Activated CD4-positive, alpha-beta T cell treated with anti-CD3 and anti-CD28 coated beads, Interleukin-2, amount 10 ng/mL, durations not matched to agents 7 days and 5 days (primary cell): ENCODE measurements around the gene RPL27. TPM values are rescaled to one million over a fixed set of nuclear protein-coding genes. Genes with fewer than 3 reads are reported as not detected.
"Not testable (repeated sequence)": the region's sequence is repeated elsewhere in the genome, so short reads cannot be mapped to it uniquely, and the experiment has no call there.

Source experiments
- CTCF ChIA-PET: fragments of 350-600 bp; sonication (Branson Sonifier 250); formaldehyde crosslinking; loops from one replicate; lab custom pipeline; 2021; ENCODE audit warnings: antibody characterized with exemption; lab: Charles Lee
- POLR2A ChIA-PET: fragments of 350-600 bp; sonication (Branson Sonifier 250); formaldehyde crosslinking; loops from one replicate; lab custom pipeline; 2021; ENCODE audit warnings: antibody characterized with exemption; lab: Charles Lee
- DNase-seq: peaks from one replicate; pipeline ENCODE4 v3.0.0-alpha.2; 2020
- H3K27ac Mint-ChIP-seq: one replicate; pipeline ENCODE4 v1.8.0; 2021; ENCODE audit warnings: mild to moderate bottlenecking, moderate library complexity, mixed read lengths
- H3K27me3 Mint-ChIP-seq: one replicate; pipeline ENCODE4 v1.8.0; 2021; ENCODE audit warnings: mixed read lengths
- H3K36me3 Mint-ChIP-seq: one replicate; pipeline ENCODE4 v1.8.0; 2021; ENCODE audit warnings: low read depth, mixed read lengths
- H3K4me1 Mint-ChIP-seq: one replicate; pipeline ENCODE4 v1.8.0; 2021; ENCODE audit warnings: mixed read lengths
- H3K4me3 Mint-ChIP-seq: one replicate; pipeline ENCODE4 v1.8.0; 2021; ENCODE audit warnings: mild to moderate bottlenecking, moderate library complexity, mixed read lengths
- H3K9me3 Mint-ChIP-seq: one replicate; pipeline ENCODE4 v1.8.0; 2021; ENCODE audit warnings: mixed read lengths
- total RNA-seq, 2 experiments: library from RNA; stranded (reverse); gene quantifications; one replicate each; pipeline ENCODE4 v1.2.3, GENCODE V29; 2021

Gene RPL27
- total RNA-seq, 2 experiments from 2014 or later = 1,014 to 1,124 TPM

DNA sequence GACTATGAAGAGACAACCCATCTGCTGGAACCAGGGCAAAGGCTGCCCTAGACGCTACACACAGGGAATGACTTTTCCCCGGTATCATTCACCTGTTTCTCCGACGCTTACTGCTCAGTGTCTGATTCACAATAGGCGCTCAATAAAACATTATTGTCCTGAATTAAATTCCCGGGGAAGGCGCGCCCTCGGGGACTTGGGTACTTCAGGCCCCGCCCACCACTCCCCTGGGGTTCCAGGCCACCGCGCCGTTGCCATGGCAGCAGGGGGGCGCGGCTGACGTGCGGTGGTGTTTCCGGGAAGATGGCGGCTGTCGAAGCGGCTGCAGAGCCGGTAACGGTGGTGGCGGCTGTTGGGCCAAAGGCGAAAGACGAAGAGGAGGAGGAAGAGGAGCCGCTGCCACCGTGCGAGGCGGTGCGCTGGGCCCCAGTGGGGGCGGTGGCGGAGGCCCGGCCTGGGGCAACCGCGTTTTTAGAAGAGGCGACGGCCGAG, 17.9 kb upstream of the RPL27 start, which contains the start of gene RUNDC1:
RUNDC1 (plus strand) TSS at position 292 of the 492 bp plus-strand sequence; CDS start at position 304, 12 bp downstream.
- ChIA-PET CTCF (interaction anchor here (0.6 to 2.8 kb wide), 3 partner anchors 17 to 660 kb away, joined by 3 to 13 read pairs (median 4); partner anchors contain the start of genes BECN1 and RPL27), POLR2A (no interaction called here)
- Mint-ChIP-seq H3K4me3 (peak within 1 kb of the TSS; percentile 92), H3K27ac (peak within 1 kb of the TSS; percentile 92), H3K27me3 (no peaks in the 10 kb centered on the region), H3K36me3 (peaks cover 16% of the 10 kb centered on the region), H3K4me1 (peaks cover 38% of the 10 kb centered on the region), H3K9me3 (no peaks in the 10 kb centered on the region)
- peak; percentile 92 for DNase-seq

DNA sequence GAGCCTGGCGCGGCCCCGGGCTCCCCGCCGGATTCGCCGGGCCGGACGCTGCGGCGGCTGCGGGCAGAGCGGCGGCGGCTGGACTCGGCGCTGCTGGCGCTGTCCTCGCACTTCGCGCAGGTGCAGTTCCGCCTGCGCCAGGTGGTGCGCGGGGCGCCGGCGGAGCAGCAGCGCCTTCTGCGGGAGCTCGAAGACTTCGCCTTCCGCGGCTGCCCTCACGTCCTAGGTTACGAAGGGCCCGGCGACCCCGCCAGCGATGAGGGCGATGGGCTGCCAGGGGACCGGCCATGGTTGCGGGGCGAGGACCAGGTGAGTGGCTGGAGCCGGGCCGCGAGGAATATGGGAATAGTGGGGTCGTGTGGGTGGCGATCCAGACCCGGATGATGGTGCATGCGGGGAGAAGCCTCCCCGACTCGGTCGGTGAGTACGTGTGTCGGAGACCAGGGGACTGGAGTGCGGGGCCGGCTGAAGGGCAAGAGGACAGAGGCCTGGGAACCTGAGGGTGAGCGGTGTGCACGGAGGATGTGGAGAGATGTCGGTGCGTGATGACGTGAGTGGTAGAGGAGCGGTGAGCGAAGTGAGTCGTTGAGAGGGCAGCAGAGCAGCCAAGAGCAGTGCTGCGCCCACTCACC, 17.3 kb upstream of the RPL27 start:
- no peaks in the 10 kb centered on the region for H3K27me3 Mint-ChIP-seq
- POLR2A ChIA-PET = no interaction called here
- H3K9me3 Mint-ChIP-seq = no peaks in the 10 kb centered on the region
- H3K4me3 Mint-ChIP-seq = peak overlapping the region; percentile 92
- CTCF ChIA-PET = interaction anchor here (0.6 to 1.7 kb wide), 2 partner anchors 157 to 660 kb away, joined by 3 to 4 read pairs; partner anchors contain the start of gene BECN1
- H3K27ac Mint-ChIP-seq = peak overlapping the region; percentile 92
- DNase-seq = peak; percentile 69
- H3K4me1 Mint-ChIP-seq = peaks cover 42% of the 10 kb centered on the region
- H3K36me3 Mint-ChIP-seq = peaks cover 20% of the 10 kb centered on the region

DNA sequence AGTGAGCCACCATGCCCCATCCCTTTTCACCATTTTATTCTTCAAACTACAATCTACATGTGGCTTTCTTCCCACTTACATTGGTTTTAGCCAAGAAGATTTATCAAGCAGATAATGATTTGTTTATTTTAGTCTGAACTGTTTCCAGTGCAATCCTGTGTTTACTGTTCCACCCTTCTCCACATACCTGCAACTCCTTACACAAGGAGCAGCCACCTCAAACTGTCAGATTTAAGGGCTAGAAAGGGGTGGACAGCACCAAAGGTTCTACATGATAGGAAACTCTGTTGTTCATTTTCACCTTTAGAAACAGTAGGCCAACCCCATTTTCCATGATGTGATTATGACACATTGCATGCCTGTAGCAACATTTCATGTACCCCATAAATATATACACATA, 16.0 kb upstream of the RPL27 start:
- ChIA-PET POLR2A (no interaction called here), CTCF (interaction anchor here (1.2 kb wide), 1 partner anchor 16 kb away, joined by 5 read pairs; the partner anchor contains the start of gene RPL27)
- Mint-ChIP-seq H3K27me3 (no peaks in the 10 kb centered on the region), H3K36me3 (peaks cover 25% of the 10 kb centered on the region), H3K4me1 (peaks cover 42% of the 10 kb centered on the region), H3K4me3 (peak overlapping the region; percentile 19), H3K27ac (no peak overlapping the region), H3K9me3 (no peaks in the 10 kb centered on the region)
- DNase-seq = no peak

DNA sequence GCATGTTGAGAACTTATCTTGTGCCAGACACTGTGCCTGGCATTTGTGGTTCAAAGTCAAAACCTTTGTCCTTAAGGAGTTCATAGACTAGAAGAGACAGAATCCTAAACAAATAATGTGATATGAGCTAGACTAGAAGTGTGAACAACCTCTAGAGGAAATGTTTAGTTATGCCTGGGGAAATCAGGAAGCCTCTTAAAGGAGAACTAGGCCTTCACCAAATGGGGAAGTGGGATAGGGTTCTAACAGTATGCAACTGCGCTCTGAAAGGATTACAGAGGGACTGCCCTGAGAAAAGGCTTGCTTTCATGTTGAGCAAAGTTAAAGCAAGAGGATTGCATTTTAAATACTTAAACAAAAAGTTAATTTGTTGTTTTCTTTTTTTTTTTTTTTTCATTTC, 13.0 kb upstream of the RPL27 start:
- ChIA-PET CTCF (interaction anchor here (0.5 kb wide), 1 partner anchor 219 kb away, joined by 4 read pairs; no protein-coding TSS in a partner anchor), POLR2A (interaction anchor here (1.3 kb wide), 1 partner anchor 13 kb away, joined by 3 read pairs; the partner anchor contains the start of gene RPL27)
- Mint-ChIP-seq H3K4me1 (peaks cover 30% of the 10 kb centered on the region), H3K27ac (peak overlapping the region; percentile 39), H3K36me3 (peaks cover 40% of the 10 kb centered on the region), H3K9me3 (no peaks in the 10 kb centered on the region), H3K4me3 (no peak overlapping the region), H3K27me3 (no peaks in the 10 kb centered on the region)
- DNase-seq = no peak

DNA sequence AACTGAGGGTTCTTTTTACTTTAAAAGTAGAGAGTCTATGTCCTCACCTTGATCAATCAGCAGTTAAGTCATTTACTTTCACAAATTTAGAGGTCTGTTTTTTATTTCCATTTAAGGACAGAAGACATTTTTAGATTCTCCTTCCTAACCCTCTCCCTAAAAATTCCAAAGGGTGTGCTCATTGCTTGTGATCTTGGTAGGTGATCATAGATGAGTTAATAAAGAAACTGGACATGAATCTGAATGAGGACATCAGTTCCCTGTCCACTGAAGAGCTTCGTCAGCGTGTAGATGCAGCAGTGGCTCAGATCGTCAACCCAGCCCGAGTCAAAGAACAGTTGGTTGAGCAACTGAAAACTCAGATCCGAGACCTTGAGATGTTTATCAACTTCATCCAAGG, 9.1 kb upstream of the RPL27 start:
- POLR2A ChIA-PET = no interaction called here
- no peak for DNase-seq
- Mint-ChIP-seq H3K36me3 (peaks cover 53% of the 10 kb centered on the region), H3K27me3 (no peaks in the 10 kb centered on the region), H3K27ac (no peak overlapping the region), H3K4me3 (no peak overlapping the region), H3K4me1 (peaks cover 13% of the 10 kb centered on the region), H3K9me3 (no peaks in the 10 kb centered on the region)
- CTCF ChIA-PET = interaction anchor here (1.1 to 3.0 kb wide), 2 partner anchors 9 to 767 kb away, joined by 3 to 13 read pairs; partner anchors contain the start of gene RPL27

DNA sequence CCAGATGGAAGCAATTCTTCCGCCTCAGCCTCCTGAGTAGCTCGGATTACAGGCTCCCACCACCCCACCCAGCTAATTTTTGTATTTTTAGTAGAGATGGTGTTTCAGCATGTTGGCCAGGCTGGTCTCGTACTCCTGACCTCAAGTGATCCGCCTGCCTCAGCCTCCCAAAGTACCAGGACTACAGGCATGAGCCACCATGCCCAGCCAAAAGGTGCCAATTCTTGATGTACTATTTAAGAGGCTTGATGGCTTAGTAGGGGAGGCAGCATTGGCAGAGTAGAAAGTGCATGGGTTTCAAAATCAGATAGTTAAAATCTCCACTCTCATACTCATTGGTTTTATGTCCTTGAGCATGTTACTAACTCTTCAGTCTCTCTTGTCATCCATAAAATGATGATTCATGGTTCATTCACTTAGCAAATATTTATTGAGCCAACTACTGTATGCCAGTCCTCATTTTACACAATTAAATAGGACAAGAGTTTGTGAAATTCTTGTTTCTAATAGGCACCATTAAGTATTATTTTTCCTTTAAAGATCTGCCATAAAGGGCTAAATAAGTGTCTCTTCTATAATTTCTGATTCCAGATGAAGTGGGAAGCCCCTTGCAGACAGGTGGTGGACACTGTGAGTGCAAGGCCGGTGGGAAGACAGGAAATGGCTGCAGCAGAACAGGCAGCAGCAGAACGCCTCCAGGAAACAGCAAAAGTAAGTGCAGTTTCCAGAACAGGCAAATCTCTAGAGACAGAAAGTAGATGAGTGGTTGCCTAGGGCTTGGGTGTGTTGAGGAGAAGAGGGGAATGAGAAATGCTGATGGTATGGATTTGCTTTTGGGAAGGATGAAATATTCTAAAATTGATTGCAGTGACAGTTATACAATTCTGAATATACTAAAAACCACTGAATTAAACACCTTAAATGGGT, 8.2 kb upstream of the RPL27 start:
- POLR2A ChIA-PET = no interaction called here
- peaks cover 11% of the 10 kb centered on the region for H3K4me1 Mint-ChIP-seq
- H3K4me3 Mint-ChIP-seq = no peak overlapping the region
- H3K27me3 Mint-ChIP-seq = no peaks in the 10 kb centered on the region
- CTCF ChIA-PET = interaction anchor here (2.1 to 3.0 kb wide), 2 partner anchors 8 to 165 kb away, joined by 8 to 13 read pairs; partner anchors contain the start of genes BECN1 and RPL27
- H3K9me3 Mint-ChIP-seq = no peaks in the 10 kb centered on the region
- peaks cover 52% of the 10 kb centered on the region for H3K36me3 Mint-ChIP-seq
- H3K27ac Mint-ChIP-seq = no peak overlapping the region
- DNase-seq = no peak

DNA sequence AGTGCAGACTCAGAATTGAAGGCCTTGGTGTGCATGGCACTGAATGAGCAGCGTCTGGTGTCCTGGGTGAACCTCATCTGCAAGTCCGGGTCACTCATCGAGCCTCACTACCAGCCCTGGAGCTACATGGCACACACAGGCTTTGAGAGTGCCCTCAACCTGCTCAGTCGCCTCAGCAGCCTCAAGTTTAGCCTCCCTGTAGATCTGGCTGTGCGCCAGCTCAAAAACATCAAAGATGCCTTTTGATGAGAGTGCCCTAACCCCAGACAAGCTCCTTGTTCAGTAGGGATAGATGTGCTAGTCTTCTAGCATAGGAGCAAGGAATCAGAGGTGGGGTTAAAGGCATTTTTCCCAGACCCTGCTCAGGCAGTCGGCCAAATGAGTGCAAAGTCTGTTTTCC, 6.7 kb upstream of the RPL27 start:
- no peak overlapping the region for H3K27ac Mint-ChIP-seq
- ChIA-PET POLR2A (no interaction called here), CTCF (interaction anchor here (2.1 kb wide), 1 partner anchor 167 kb away, joined by 8 read pairs; the partner anchor contains the start of gene BECN1)
- H3K27me3 Mint-ChIP-seq = no peaks in the 10 kb centered on the region
- peaks cover 44% of the 10 kb centered on the region for H3K36me3 Mint-ChIP-seq
- H3K4me1 Mint-ChIP-seq = peaks cover 3% of the 10 kb centered on the region
- no peak for DNase-seq
- no peaks in the 10 kb centered on the region for H3K9me3 Mint-ChIP-seq
- no peak overlapping the region for H3K4me3 Mint-ChIP-seq

DNA sequence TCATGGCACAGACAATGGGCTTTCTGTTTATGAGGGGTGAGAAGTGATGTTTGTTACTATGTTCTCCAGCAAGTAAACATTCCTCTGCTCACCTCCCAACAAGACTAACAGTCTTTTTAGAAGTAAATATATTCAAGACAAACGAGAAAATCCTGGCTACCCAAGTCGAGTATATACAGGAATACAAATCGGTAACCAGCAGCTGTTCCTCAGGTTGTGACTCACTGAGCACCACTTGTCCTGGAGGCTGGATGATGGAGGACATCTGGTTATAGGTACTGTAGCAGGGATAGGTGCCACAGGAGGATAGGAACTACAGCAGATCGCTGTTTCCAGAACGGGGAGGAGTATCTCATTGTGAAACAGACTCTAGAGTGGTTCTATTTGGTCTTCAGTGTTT, 5.3 kb upstream of the RPL27 start:
- peaks cover 39% of the 10 kb centered on the region for H3K36me3 Mint-ChIP-seq
- no peak for DNase-seq
- no peak overlapping the region for H3K4me3 Mint-ChIP-seq
- H3K27ac Mint-ChIP-seq = peak overlapping the region; percentile 54
- no peaks in the 10 kb centered on the region for H3K27me3 Mint-ChIP-seq
- H3K9me3 Mint-ChIP-seq = no peaks in the 10 kb centered on the region
- H3K4me1 Mint-ChIP-seq = peaks cover 14% of the 10 kb centered on the region
- CTCF ChIA-PET = no interaction called here
- POLR2A ChIA-PET = no interaction called here

DNA sequence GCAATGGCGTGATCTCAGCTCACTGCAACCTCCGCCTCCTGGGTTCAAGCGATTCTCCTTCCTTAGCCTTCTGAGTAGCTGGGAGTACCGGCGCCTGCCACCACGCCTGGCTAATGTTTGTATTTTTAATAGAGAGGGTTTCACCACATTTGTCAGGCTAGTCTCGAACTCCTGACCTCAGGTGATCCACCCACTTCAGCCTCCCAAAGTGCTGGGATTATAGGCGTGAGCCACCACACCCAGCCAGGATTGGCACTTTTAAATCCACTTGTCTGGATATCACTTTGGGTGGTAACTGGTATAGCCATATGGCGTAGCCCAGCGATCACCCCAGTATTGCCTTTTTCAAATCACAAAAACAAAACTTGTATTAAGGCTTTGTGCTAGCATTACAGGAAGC, 4.3 kb upstream of the RPL27 start:
- CTCF ChIA-PET, H3K27ac Mint-ChIP-seq, POLR2A ChIA-PET, H3K27me3 Mint-ChIP-seq, H3K9me3 Mint-ChIP-seq, H3K4me3 Mint-ChIP-seq, DNase-seq: not testable (repeated sequence)
- Mint-ChIP-seq H3K4me1 (peaks cover 16% of the 10 kb centered on the region), H3K36me3 (peaks cover 39% of the 10 kb centered on the region)

DNA sequence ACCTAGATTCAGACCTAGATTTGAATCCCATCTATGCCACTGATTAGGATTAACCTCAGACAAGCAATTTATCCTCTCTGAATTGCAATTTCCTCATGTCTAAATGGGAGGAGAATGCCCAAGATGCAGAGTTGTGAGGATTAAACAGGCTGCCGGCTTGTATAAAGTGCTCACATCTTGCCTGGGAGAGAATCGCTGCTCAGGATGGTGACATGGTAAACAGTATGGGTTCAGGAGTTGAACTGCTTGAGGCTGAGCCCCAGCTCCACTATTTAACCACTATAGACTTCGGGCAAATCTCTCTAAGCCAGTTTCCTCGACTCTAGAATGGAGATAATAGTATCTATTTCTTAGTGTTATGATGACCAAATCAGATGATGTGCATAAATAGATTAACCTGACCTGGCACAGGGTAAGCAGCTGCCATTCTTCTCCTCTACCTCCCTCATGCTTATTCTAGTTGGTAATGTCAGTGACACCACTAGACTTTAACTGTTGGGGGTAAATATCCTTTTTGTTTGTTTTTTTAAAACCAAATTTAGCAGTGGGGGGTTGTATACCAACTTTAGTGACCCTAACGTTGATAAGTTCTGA, 732 bp upstream of the RPL27 start:
- Mint-ChIP-seq H3K27ac (peak overlapping the region; percentile 99), H3K36me3 (peaks cover 39% of the 10 kb centered on the region), H3K4me3 (peak overlapping the region; percentile 89), H3K9me3 (no peaks in the 10 kb centered on the region), H3K27me3 (no peaks in the 10 kb centered on the region), H3K4me1 (peaks cover 35% of the 10 kb centered on the region)
- CTCF ChIA-PET = interaction anchor here (0.6 to 2.4 kb wide), 21 partner anchors 9 to 289 kb away, joined by 3 to 19 read pairs (median 4); partner anchors contain the start of genes AOC2, BECN1, IFI35 and PTGES3L
- DNase-seq = no peak
- POLR2A ChIA-PET = interaction anchor here (0.6 to 1.3 kb wide), 6 partner anchors 11 to 318 kb away, joined by 3 to 6 read pairs (median 3); no protein-coding TSS in a partner anchor

DNA sequence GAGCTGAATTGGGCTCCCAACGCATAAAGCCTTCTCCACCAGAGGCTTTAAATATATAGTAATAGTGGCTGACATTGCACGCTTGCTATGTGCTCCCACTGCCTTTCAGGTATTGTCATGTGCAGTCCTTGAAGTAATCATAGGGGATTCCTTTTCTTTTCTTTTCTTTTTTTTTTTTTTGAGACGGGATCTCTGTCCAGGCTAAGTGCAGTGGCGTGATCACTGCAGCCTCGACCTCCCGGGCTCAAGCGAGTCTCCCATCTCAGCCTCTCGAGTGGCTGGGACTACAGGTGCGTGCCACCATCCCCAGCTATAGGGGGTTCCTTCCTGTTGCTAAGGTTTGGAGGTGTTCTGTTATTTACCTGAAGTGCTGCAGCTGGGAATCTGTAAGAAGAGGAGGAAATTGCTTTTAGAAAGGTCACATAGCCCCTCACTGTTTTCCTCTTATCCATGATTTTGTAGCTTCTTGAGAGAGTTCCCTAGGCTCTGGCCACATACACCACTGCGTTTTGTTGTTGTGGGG, 845 bp downstream of the RPL27 start:
- Mint-ChIP-seq H3K27ac (peak overlapping the region; percentile 99), H3K4me3 (peak overlapping the region; percentile 89), H3K36me3 (peaks cover 44% of the 10 kb centered on the region), H3K9me3 (no peaks in the 10 kb centered on the region), H3K27me3 (no peaks in the 10 kb centered on the region), H3K4me1 (peaks cover 37% of the 10 kb centered on the region)
- DNase-seq = no peak
- ChIA-PET CTCF (interaction anchor here (0.5 to 2.1 kb wide), 4 partner anchors 8 to 50 kb away, joined by 3 to 19 read pairs (median 6); partner anchors contain the start of gene IFI35), POLR2A (interaction anchor here (1.4 kb wide), 1 partner anchor 8 kb away, joined by 3 read pairs; the partner anchor contains the start of gene IFI35)
